GM12878 (cell line): Measurements from ENCODE around the gene DOK1. TPM values are rescaled to one million over a fixed set of nuclear protein-coding genes. Genes with fewer than 3 reads are reported as not detected.

ENCODE experiments used
- ATAC-seq: fragments of 200-7000 bp; cut with Tn5 transposase; 3 replicates; pipeline ENCODE4 v1.9.1; 2020; ENCODE audit warnings: mild to moderate bottlenecking, moderate library complexity
- BruUV-seq: library from RNA; stranded (reverse); fragments of 400-500 nt; replicated peaks from 2 replicates; lab custom pipeline; 2021; lab: Mats Ljungman, UMichigan
- CTCF ChIA-PET: fragments of 300-600 bp; sonication (Branson Sonifier 250); formaldehyde crosslinking; extraction: SDS; loops from one replicate; lab custom pipeline; 2021; ENCODE audit warnings: inconsistent platforms; lab: Yijun Ruan, JAX
- POLR2A ChIA-PET: fragments of 350-600 bp; formaldehyde crosslinking; extraction: SDS; loops from one replicate; lab custom pipeline; 2021; ENCODE audit warnings: inconsistent platforms; lab: Charles Lee
- RAD21 ChIA-PET: fragments of 300-600 bp; sonication (Branson Sonifier 250); formaldehyde crosslinking; loops from one replicate; lab custom pipeline; 2023; ENCODE audit warnings: antibody characterized with exemption; ENCODE audit not compliant: unreplicated experiment; lab: Charles Lee
- SMC1A ChIA-PET: fragments of 300-600 bp; sonication (Branson Sonifier 250); formaldehyde crosslinking; loops from one replicate; lab custom pipeline; 2023; ENCODE audit not compliant: unreplicated experiment, uncharacterized antibody; lab: Charles Lee
- DNase-seq: peaks from one replicate; pipeline ENCODE4 v3.0.0-alpha.2; 2011; ENCODE audit warnings: low read depth, low spot score
- FAIRE-seq: peaks from 3 replicates; lab custom pipeline; 2011; peaks lifted over from hg19 to GRCh38; lab: Jason Lieb, UNC
- H2AFZ ChIP-seq: 2 replicates; pipeline ENCODE4 v1.6.0; 2011; ENCODE audit warnings: low read depth, low read length, control low read depth; ENCODE audit not compliant: control insufficient read depth
- H3K27ac ChIP-seq: 2 replicates; pipeline ENCODE4 v1.5.1; 2011; ENCODE audit warnings: control low read depth; ENCODE audit not compliant: control insufficient read depth, insufficient read depth
- H3K27me3 ChIP-seq, 2 experiments: replicated peaks in 1 of 2; 2 replicates each; pipeline versions ENCODE4 v1.6.0 to v1.6.1; 2011; ENCODE audit warnings: low read length in 1 of 2; ENCODE audit not compliant: control insufficient read depth in 2 of 2, insufficient read depth in 2 of 2
- H3K36me3 ChIP-seq, 2 experiments: 2 replicates each; pipeline ENCODE4 v1.5.1; 2011; ENCODE audit warnings: low read length in 1 of 2; ENCODE audit not compliant: control insufficient read depth in 2 of 2, insufficient read depth in 2 of 2
- H3K4me1 ChIP-seq: 2 replicates; pipeline ENCODE4 v1.6.1; 2011; ENCODE audit warnings: mild to moderate bottlenecking, low read length, moderate library complexity, mixed read lengths; ENCODE audit not compliant: control insufficient read depth, insufficient read depth
- H3K4me2 ChIP-seq: 2 replicates; pipeline ENCODE4 v1.6.0; 2011; ENCODE audit warnings: control low read depth; ENCODE audit not compliant: control insufficient read depth, insufficient read depth
- H3K4me3 ChIP-seq: fragments of 200-600 bp; sonication (generic); 2 replicates; pipeline ENCODE4 v1.5.1; 2016
- H3K79me2 ChIP-seq: 2 replicates; pipeline ENCODE4 v1.6.0; 2011; ENCODE audit warnings: low read length; ENCODE audit not compliant: control insufficient read depth, insufficient read depth
- H3K9ac ChIP-seq: 2 replicates; pipeline ENCODE4 v1.8.0; 2011; ENCODE audit warnings: low read length, control low read depth, mixed read lengths; ENCODE audit not compliant: control insufficient read depth, insufficient read depth
- H3K9me3 ChIP-seq: replicated peaks from 3 replicates; pipeline ENCODE4 v1.5.1; 2011; ENCODE audit warnings: mild to moderate bottlenecking, low read length; ENCODE audit not compliant: control insufficient read depth, insufficient read depth
- H4K20me1 ChIP-seq: 2 replicates; pipeline ENCODE4 v1.6.0; 2011; ENCODE audit not compliant: control insufficient read depth, insufficient read depth
- BRCA1 ChIP-seq: IDR thresholded peaks from 2 replicates; pipeline ENCODE4 v1.6.1; 2011; ENCODE audit warnings: low read depth, low read length, improper control_type of control experiment
- CBX3 ChIP-seq: fragments of 200-600 bp; sonication (generic); IDR thresholded peaks from 2 replicates; pipeline ENCODE4 v1.6.1; 2016; ENCODE audit warnings: low read depth, borderline replicate concordance
- CHD1 ChIP-seq: IDR thresholded peaks from 2 replicates; pipeline ENCODE4 v1.6.1; 2012; ENCODE audit warnings: low read depth, low read length, improper control_type of control experiment
- DPF2 ChIP-seq: fragments of 450-650 bp; IDR thresholded peaks from 2 replicates; pipeline ENCODE4 v1.6.1; 2017; ENCODE audit warnings: mild to moderate bottlenecking
- FOXK2 ChIP-seq: fragments of 450-650 bp; IDR thresholded peaks from 2 replicates; pipeline ENCODE4 v1.6.1; 2017; ENCODE audit warnings: mild to moderate bottlenecking, moderate library complexity
- HCFC1 ChIP-seq: fragments of 150-350 bp; IDR thresholded peaks from 2 replicates; pipeline ENCODE4 v1.6.1; 2014; ENCODE audit warnings: low read length
- HDGF ChIP-seq: fragments of 450-650 bp; IDR thresholded peaks from 2 replicates; pipeline ENCODE4 v1.6.1; 2016; ENCODE audit warnings: antibody characterized with exemption
- MYB ChIP-seq: fragments of 150-350 bp; IDR thresholded peaks from 2 replicates; pipeline ENCODE4 v1.6.1; 2014; ENCODE audit warnings: mild to moderate bottlenecking, low read depth, low read length, borderline replicate concordance
- RBBP5 ChIP-seq: fragments of 200-600 bp; sonication (generic); conservative IDR thresholded peaks from 2 replicates; pipeline ENCODE4 v1.6.1; 2016
- RUNX3 ChIP-seq: IDR thresholded peaks from 2 replicates; pipeline ENCODE4 v1.6.1; 2012; ENCODE audit warnings: low read length, inconsistent platforms
- ZBED1 ChIP-seq: IDR thresholded peaks from 2 replicates; pipeline ENCODE4 v1.6.1; 2016; ENCODE audit warnings: borderline replicate concordance
- ZZZ3 ChIP-seq: IDR thresholded peaks from 2 replicates; pipeline ENCODE4 v1.6.1; 2011; ENCODE audit warnings: low read depth; ENCODE audit not compliant: control insufficient read depth, insufficient read length
- WGBS: methylation state at CpG from one replicate; pipeline ENCODE4 v1.1.6; 2016; ENCODE audit warnings: low lambda C conversion rate; ENCODE audit not compliant: insufficient replicate concordance, insufficient coverage; ENCODE audit errors: missing lambda C conversion rate; 5-methylcytosine and 5-hydroxymethylcytosine counted together
- in situ Hi-C: fragments of 300-500 bp; cut with MboI; formaldehyde crosslinking; loops from 9 replicates; pipeline ENCODE4 v1.14.3; 2018; ENCODE audit warnings: mixed read lengths
- intact Hi-C: fragments of 100-400 bp; cut with micrococcal nuclease; formaldehyde crosslinking; loops from one replicate; pipeline ENCODE4 v1.14.2; 2022; ENCODE audit not compliant: unreplicated experiment
- polyA plus RNA-seq, 11 experiments: library from polyadenylated mRNA; depleted of rRNA in 4 of 11; unstranded in 6 of 11; stranded (reverse) in 5 of 11; fragments of >200 nt; fragmentation: Nextera tagmentation in 4 of 11; fragmentation: Illumina TruSeq in 1 of 11; extraction: Ambion mirVana in 4 of 11; extraction: Trizol in 1 of 11; gene quantifications; 1 replicate in 1 of 11; 2 replicates in 10 of 11; pipeline versions ENCODE4 v1.2.1 to v1.2.3, GENCODE V29; 2011 to 2016; ENCODE audit warnings: inconsistent platforms in 2 of 11, missing spikeins in 2 of 11, low read depth in 1 of 11
- total RNA-seq, 4 experiments: library from RNA; depleted of rRNA in 3 of 4; stranded (reverse); fragments of >200 nt in 3 of 4; fragmentation: Illumina TruSeq in 1 of 4; extraction: Trizol in 1 of 4; gene quantifications; 2 replicates each; pipeline versions ENCODE4 v1.2.1 to v1.2.3, GENCODE V29; 2013 to 2021
- TF ChIP-seq, protein P1 (sequence below): fragments of 450-650 bp; IDR thresholded peaks from 2 replicates; pipeline ENCODE4 v1.6.1; 2017; ENCODE audit warnings: antibody characterized with exemption, mild to moderate bottlenecking, moderate library complexity
- TF ChIP-seq, protein P2 (sequence below): fragments of 450-650 bp; conservative IDR thresholded peaks from 2 replicates; pipeline ENCODE4 v1.6.1; 2017; ENCODE audit warnings: mild to moderate bottlenecking, moderate library complexity

The DOK1 gene
- total and polyA plus RNA-seq, 10 of the 15 experiments (the other 5 are each of a cell fraction or from before 2014, with no cell fraction given) = 1.4 to 104 (median 59.7) TPM

DNA sequence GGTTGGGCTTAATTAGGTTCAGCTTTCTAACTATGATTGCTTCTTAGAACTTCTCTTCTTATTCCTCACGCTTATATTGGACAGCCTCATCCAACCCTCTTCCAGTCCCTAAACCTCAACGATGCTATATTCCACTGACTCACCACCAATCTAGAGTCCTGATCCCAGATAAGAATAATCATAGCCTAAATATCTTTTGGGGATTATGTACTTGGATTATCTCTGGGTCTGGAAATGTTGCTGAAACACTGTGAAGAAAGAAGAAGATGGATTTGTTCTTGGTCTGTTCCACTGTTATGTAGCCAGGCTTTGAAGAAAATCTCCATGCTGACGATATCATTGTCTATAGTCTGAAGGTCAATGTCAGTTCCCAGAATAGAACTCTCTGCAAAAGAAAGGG, 26.9 kb downstream of the DOK1 start:
- no peak for FAIRE-seq
- H3K4me1 ChIP-seq = peaks cover 54% of the 10 kb centered on the region
- no peak overlapping the region for H2AFZ ChIP-seq
- SMC1A ChIA-PET = interaction anchor here (3.0 to 11.0 kb wide), 5 partner anchors 10 to 51 kb away, joined by 15 to 371 read pairs (median 106); partner anchors contain the start of genes AUP1, DQX1, HTRA2 and LOXL3
- H3K9ac ChIP-seq = no peak overlapping the region
- TF ChIP-seq HDGF (no peak), BRCA1 (no peak), RUNX3 (no peak), CBX3 (no peak), HCFC1 (no peak), MYB (no peak), ZZZ3 (no peak), RBBP5 (no peak), ZBED1 (no peak), FOXK2 (no peak), CHD1 (no peak), DPF2 (no peak)
- TF ChIP-seq, protein P1, sequence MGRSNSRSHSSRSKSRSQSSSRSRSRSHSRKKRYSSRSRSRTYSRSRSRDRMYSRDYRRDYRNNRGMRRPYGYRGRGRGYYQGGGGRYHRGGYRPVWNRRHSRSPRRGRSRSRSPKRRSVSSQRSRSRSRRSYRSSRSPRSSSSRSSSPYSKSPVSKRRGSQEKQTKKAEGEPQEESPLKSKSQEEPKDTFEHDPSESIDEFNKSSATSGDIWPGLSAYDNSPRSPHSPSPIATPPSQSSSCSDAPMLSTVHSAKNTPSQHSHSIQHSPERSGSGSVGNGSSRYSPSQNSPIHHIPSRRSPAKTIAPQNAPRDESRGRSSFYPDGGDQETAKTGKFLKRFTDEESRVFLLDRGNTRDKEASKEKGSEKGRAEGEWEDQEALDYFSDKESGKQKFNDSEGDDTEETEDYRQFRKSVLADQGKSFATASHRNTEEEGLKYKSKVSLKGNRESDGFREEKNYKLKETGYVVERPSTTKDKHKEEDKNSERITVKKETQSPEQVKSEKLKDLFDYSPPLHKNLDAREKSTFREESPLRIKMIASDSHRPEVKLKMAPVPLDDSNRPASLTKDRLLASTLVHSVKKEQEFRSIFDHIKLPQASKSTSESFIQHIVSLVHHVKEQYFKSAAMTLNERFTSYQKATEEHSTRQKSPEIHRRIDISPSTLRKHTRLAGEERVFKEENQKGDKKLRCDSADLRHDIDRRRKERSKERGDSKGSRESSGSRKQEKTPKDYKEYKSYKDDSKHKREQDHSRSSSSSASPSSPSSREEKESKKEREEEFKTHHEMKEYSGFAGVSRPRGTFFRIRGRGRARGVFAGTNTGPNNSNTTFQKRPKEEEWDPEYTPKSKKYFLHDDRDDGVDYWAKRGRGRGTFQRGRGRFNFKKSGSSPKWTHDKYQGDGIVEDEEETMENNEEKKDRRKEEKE = no peak
- TF ChIP-seq, protein P2, sequence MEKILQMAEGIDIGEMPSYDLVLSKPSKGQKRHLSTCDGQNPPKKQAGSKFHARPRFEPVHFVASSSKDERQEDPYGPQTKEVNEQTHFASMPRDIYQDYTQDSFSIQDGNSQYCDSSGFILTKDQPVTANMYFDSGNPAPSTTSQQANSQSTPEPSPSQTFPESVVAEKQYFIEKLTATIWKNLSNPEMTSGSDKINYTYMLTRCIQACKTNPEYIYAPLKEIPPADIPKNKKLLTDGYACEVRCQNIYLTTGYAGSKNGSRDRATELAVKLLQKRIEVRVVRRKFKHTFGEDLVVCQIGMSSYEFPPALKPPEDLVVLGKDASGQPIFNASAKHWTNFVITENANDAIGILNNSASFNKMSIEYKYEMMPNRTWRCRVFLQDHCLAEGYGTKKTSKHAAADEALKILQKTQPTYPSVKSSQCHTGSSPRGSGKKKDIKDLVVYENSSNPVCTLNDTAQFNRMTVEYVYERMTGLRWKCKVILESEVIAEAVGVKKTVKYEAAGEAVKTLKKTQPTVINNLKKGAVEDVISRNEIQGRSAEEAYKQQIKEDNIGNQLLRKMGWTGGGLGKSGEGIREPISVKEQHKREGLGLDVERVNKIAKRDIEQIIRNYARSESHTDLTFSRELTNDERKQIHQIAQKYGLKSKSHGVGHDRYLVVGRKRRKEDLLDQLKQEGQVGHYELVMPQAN = no peak
- H4K20me1 ChIP-seq = no peaks in the 10 kb centered on the region
- H3K9me3 ChIP-seq = no peaks in the 10 kb centered on the region
- H3K36me3 ChIP-seq = no peaks in the 10 kb centered on the region
- no peaks in the 10 kb centered on the region for H3K79me2 ChIP-seq
- RAD21 ChIA-PET = interaction anchor here (8.7 to 11.0 kb wide), 3 partner anchors 6 to 52 kb away, joined by 96 to 158 read pairs (median 152); partner anchors contain the start of genes AUP1, DOK1, DQX1 and HTRA2
- 97% methylated on average over 3 of the region's 3 CpGs for WGBS
- no peak overlapping the region for H3K4me3 ChIP-seq
- no peak overlapping the region for H3K4me2 ChIP-seq
- intact Hi-C loops (loop anchor here (10.0 kb wide), 1 partner anchor 247 kb away; no protein-coding TSS in a partner anchor), in situ Hi-C loops (loop anchor here (10.0 kb wide), 1 partner anchor 97 kb away; the partner anchor contains the start of genes CCDC142 and TTC31)
- H3K27me3 ChIP-seq = no peaks in the 10 kb centered on the region
- CTCF ChIA-PET = interaction anchor here (0.9 to 11.2 kb wide), 6 partner anchors 10 to 77 kb away, joined by 4 to 281 read pairs (median 170); partner anchors contain the start of genes AUP1, DOK1, DQX1 and HTRA2
- no TSS peak for BruUV-seq
- POLR2A ChIA-PET = interaction anchor here (25.0 kb wide), 1 partner anchor 29 kb away, joined by 441 read pairs; the partner anchor contains the start of genes DOK1 and LOXL3
- H3K27ac ChIP-seq = no peak overlapping the region
- no peak for DNase-seq
- no peak for ATAC-seq
